GM12875 (cell line): ENCODE results near the gene CTNNA3.

Experiments
- H3K4me3 ChIP-seq: one replicate; pipeline ENCODE4 v1.5.1; 2011; ENCODE audit warnings: low read depth, low read length, control low read depth
- TF ChIP-seq, protein P1 (sequence below): IDR thresholded peaks from 2 replicates; pipeline ENCODE4 v1.5.1; 2011; ENCODE audit warnings: low read depth, mild to moderate bottlenecking, control low read depth, inconsistent platforms, low read length, moderate library complexity, borderline replicate concordance; ENCODE audit not compliant: insufficient read depth

The CTNNA3 gene

DNA sequence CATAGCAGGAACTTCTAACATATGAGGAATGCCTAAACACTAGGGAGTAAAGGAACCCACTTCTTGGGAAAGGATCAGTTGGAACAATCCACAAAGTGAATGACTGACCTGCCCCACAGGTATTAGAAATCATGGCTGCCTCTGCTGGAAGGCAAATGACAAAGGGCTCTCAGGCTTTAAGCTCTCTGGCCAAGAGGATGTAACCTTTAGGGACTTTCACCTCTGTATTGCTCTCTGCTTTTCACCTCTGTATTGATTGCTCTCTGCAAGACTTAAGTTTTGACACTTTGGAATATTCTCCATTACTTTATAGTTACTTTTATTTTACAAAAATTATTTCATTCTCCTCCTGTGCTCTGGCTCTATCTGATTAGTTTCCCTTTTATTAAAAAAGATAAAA is 522.2 kb downstream of the CTNNA3 start:
- no peak overlapping the region for H3K4me3 ChIP-seq
- TF ChIP-seq, protein P1, sequence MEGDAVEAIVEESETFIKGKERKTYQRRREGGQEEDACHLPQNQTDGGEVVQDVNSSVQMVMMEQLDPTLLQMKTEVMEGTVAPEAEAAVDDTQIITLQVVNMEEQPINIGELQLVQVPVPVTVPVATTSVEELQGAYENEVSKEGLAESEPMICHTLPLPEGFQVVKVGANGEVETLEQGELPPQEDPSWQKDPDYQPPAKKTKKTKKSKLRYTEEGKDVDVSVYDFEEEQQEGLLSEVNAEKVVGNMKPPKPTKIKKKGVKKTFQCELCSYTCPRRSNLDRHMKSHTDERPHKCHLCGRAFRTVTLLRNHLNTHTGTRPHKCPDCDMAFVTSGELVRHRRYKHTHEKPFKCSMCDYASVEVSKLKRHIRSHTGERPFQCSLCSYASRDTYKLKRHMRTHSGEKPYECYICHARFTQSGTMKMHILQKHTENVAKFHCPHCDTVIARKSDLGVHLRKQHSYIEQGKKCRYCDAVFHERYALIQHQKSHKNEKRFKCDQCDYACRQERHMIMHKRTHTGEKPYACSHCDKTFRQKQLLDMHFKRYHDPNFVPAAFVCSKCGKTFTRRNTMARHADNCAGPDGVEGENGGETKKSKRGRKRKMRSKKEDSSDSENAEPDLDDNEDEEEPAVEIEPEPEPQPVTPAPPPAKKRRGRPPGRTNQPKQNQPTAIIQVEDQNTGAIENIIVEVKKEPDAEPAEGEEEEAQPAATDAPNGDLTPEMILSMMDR = no peak

DNA sequence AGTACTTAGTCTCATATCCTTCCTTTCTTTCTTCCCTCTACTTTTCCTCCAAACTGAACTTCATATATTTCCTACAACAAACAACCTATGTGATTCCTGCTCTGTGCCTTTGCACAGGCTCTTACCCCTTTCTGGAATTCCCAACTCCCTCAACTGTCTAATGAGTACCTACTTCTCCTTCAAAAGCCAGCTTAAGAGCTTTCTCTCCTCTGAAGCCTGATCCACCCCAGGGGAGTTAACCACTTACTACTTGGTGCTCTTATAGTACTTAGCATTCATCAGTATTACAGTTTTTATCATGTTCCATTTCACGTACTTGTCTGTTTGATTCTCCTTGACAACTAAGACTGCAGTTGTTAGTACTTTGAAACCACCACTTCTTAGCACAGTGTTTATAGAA is 524.0 kb downstream of the CTNNA3 start:
- H3K4me3 ChIP-seq = no peak overlapping the region
- TF ChIP-seq, protein P1 = no peak

DNA sequence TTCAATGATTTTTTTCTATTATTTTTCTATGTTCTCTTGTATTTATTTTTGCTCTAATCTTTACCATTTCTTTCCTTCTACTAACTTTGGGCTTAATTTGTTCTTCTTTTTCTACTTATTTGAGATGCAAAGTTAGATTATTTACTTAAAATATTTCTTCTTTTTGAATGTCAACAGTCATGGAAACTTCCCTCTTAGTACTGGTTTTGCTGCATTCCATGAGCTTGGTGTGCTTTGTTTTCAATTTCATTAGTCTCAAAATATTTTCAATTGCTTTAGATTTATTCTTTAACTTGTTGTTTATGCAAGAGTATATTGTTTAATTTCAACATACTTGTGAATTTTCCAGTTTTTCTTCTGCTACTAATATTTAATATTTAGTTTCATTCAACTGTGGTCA is 539.8 kb downstream of the CTNNA3 start:
- TF ChIP-seq, protein P1 = no peak
- H3K4me3 ChIP-seq = no peak overlapping the region

DNA sequence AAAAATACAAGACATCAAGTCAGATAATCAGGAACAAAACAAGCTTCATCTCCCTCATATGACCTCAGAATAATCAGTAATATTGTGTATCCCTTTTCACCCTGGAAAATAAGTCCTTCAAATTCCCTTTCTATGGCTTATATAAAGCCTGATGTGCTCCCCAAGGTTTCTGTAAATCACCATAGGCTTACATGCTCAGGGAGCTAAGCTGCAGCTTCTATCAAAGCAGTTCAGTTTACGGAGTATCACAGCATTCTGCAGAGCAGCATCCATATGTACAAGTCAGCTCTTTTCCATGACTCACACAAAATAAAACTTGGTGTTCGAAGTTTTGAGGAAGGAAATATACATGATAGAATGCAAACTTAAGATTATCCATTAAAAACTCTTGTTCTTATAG is 544.5 kb downstream of the CTNNA3 start:
- H3K4me3 ChIP-seq = no peak overlapping the region
- TF ChIP-seq, protein P1 = no peak

DNA sequence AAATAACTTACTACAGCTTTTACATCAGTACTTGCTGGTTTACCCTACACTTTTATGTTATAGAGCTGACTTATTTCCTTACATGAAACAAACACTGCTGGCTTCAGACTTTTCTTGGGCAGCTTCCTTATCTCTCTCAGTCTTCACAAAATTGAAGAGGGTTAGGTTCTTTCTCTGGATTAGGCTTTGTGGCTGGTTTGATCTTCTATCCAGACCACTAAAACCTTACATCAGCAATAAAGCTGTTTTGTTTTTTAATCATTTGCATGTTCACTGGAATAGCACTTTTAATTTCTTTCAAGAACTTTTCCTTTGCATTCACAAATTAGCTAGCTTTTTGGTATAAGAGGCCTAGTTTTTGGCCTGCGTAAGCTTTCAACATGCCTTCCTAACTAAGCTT is 551.5 kb downstream of the CTNNA3 start:
- TF ChIP-seq, protein P1 = no peak
- H3K4me3 ChIP-seq = no peak overlapping the region

DNA sequence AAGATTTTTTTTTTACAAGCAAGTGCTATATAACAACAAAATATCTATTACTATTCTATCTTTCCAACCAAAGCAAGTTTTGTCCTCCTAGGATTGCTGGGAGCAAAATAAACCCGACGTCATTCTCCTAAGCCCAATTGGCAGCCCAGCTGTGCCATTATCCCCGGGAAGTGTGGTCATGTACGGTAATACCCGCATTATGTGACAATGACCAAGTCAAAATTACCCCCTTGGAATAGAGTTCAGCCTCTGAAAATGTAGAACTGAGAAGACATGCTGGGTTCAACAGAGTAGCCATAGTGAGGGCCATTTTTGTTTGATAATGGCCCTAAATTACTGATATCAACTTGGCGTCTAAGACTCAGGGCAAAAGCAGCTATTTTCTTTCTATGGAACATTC is 554.7 kb downstream of the CTNNA3 start:
- TF ChIP-seq, protein P1 = no peak
- no peak overlapping the region for H3K4me3 ChIP-seq

DNA sequence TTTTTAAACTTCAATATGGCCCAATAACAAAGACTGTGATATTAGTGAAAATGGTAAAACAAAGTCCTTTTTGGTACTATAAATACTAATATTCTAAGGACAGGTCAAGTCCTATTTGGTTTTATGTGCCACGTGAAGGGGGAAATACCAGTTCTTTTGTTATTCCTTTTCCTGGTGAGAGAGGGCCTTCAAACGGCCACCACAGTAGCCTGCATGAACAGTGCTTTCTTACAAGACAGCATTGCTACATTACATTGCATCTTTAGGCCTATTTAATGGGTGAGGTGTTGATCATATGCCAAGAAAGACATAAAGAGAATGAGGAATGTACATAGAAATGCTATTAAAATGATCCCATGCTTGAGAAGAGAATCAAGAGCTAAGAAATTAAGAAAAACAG is 555.4 kb downstream of the CTNNA3 start:
- TF ChIP-seq, protein P1 = no peak

More for the DNA sequence above, 555.4 kb downstream of the CTNNA3 start:
- no peak overlapping the region for H3K4me3 ChIP-seq
